ENCODE measurements around the gene INTS14.
"Not testable (repeated sequence)": the region's sequence is repeated elsewhere in the genome, so short reads cannot be mapped to it uniquely, and the experiment has no call there.

The INTS14 gene

DNA sequence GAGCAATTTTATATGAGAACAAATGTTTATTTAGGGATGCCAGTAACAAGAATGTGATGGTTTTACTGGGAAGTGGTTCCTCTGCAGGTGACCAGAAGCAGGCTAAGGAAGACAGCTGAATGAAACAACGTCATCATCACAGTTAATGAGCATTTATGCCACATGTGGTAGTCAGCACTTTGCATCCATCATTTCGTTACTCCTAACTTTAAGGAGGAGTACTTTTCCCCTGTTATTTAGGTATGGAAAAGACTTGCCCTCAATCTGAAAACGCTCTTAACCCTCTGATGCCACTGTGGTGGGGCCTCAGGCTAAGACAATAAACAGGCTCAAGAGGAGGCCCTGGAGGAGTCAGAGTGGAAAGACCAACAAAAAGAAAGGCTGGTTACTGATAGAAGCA, 31.2 kb downstream of the INTS14 start:
- DNase-seq = no peak

DNA sequence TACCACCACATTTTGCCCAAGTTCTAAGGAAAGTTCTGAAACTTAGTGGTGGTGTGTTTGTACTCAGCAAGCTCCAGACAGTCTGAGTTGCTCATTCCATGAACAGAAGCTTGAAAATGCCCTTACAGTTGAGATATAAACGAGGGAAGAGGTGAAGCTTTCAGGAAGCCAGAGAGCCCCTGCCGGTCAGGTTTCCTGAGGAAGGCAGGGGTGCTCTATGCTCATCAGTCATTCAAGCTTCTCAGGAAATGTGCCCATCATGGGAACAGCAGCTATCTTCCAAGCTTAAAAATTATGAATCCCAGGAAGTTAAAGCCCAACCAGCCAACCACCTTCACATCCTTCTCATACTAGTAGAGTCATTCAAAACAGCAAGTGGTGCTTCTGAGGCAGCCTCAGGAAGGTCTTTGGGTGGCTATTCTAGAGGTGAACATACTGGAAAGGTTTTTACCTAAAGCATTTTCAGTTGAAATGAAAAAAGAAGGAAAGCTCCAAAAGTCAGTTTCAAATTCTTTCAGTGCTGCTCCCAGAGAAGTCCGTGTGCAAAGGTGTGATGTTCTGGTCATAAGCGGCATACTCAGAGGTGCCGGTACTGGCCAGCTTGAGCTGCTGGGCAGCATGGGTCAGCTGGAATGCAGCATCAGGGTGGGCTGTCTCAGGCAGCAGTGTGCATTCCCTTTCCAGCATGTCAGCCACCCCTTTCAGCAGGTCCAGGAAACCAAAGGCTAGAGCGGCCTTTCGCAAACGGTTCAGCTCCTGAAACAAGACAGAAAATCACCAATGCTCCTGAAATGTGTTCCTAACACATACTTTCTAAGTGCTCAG, 31.8 kb downstream of the INTS14 start:
- DNase-seq = no peak

DNA sequence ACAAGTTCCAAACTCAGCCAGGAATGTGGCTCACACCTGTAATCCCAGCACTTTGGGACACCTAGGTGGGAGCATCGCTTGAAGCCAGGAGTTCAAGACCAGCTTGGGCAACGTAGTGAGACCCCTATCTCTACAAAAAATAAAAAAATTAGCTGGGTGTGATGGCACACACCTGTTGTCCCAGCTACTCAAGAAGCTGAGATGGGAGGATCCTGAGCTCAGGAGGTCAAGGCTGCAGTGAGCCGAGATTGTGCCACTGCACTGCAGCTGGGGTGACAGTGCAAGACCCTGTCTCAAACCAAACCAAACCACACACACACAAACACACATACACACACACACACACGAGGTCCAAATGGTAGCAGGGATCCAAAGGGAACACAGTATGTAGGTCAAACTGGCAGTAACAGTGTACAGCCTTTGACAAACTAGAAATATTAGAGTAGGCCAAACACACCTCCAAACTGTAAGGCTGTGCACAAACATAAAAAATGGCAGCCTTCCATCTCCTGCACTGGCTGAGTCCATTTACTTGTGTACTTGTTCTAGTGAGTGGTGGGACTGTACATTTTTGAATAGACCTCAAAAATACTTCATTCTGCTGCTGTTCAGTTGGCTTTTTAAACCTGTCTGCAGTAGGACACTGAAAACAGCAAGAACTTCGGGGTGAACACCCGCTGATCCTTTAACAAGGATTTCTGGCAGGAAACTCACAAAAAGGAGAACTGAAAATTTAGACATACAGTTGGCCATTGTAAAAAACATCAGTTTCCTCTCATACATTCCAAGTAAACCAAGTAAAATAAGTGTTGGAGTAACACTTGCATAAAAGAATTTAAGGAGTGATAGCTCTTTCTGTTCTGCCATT, 33.6 kb downstream of the INTS14 start:
- DNase-seq = no peak

DNA sequence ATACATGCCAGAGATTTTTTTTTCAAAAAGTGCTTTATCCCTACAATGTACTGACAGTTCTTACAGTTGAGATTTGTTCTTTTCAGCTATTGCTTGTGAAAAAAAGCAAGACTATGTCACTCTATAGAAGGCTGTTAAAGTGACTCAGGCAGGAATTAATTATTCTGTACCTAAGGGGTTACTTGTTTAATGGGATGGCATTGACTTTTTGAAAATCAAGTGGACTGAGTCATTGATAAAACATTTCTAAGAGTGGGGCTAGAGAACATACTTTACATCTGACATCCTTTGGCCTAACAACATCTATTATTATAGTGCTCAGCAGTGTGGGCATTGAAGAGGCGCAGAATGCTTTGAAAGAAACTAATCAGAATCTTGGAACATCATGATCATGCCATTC, 34.3 kb downstream of the INTS14 start:
- DNase-seq = no peak

DNA sequence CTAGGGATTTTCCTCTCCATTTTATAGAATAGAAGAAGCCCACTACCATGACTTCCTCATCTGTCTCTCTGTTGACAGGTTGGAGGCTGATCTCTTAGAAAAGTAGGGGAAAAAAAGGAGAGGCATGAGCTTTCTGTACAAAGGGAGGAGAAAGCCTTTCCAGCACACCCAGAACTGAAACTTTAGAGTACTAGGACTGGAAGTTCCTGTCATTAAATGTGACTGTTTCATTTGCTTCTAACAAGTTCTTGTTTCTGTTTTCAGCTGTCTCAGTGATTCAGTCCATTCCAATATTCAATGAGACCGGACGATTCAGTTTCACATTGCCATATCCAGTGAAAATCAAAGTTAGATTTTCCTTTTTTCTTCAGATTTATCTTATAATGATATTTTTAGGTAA, 39.0 kb downstream of the INTS14 start:
- peak in 2 of 58 donors; percentile 12 to 28 for DNase-seq

DNA sequence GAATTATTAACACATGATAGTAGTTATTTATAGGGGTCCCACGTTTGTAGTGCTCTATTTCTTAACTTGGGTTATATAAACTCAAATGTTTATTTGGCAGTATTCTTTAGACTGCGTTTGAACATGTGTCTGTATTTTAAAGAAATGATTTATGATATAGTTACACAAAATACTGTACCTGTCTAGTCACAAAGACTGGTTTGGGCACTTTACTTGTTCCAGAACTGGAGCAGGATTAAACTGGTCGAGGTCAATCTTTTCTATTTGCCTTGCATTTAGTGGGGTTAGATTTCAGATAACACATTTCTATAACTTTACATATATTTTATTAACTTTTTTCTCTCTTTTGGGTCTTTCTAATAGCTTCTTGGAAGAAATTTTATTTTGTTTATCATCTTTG, 41.2 kb downstream of the INTS14 start:
- no peak for DNase-seq

DNA sequence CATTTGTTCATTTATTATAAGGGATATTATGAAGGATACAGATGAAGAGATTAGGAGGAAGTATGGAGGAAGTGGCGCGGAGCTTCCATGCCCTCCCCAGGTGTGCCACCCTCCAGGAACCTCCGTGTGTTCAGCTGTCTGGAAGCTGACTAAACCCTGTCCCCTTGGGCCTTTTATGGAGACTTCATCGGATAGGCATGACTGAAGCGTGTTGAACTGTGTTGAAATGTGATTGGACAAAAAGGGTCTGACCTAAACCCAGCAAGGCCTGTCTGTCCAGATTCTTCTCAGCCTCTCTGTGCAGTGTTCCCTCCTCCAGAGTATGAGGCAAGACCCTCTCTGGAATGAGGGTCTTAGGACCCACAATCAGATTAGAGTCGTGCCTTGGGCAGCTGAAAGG, 49.0 kb downstream of the INTS14 start:
- DNase-seq = no peak

DNA sequence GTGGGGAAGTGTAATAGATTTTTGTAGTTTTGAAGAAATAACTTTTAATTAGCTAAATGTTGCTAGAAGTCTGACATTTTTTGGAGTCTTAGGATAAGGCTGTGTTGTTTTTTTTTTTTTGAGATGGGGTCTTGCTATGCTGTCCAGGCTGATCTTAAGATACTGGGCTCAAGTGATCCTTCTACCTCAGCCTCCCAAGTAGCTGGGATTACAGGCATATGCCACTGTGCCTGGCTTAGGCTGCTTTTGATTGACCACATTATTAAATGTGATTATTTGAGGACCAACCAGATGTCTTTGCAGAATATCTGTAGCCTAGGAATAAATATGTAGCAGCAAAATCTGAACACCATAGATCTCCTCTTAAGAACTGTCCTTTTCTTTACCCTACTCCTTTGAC, 51.0 kb downstream of the INTS14 start:
- no peak for DNase-seq

DNA sequence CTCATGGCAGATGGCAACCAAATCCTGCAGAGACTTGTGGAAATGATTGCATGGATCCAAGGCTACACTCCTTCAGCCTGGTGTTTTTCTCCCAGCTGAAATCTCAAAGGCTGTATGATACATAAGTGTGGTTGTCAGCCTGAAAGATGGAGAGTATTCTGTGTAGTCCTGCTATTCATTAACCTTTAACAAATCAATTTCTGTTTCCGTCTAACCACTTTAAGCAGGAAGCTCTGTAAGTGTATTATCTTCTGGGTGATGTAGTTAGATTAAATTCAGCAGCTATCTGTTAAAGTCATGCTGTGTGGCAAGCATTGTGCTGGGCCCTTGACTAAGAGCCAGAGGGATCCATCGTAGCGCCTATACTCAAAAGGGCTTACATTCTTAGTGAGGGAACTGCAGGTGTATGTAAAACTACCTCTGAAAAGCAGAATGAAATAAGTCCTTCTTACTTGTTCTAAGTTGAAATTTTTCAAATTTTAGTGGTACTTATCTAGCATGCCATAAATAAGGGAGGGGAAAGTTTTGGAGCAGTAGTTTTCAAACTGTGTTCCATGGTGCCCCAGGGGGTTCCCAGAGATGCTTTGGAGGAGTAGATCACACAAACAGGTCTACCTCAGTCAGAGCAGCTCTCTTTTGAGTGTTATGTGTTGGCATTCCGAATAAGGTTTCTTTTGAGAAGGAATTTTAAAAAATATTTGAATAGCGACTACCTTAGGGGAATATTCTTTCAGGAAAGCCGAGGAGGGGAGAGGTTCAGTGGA, 51.8 kb downstream of the INTS14 start:
- no peak for DNase-seq

DNA sequence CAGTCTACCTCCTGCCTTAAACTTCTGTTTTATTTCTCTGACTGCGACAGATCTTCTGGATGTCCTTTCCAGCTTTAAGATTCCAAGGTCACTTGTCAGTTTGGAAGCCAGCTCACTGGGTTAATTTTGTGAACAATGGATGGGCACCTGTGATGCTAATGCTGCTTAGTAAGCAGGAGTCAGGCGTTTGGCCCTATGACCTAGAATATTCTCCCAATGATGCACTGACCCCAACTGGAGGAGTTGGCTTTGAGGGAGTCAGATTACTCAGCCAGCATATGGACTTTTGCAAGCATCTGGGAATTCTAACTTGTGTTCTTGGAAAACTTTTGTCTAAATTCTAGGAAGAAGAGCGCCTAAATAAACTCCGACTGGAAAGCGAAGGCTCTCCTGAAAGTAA, 52.6 kb downstream of the INTS14 start:
- DNase-seq = no peak

DNA sequence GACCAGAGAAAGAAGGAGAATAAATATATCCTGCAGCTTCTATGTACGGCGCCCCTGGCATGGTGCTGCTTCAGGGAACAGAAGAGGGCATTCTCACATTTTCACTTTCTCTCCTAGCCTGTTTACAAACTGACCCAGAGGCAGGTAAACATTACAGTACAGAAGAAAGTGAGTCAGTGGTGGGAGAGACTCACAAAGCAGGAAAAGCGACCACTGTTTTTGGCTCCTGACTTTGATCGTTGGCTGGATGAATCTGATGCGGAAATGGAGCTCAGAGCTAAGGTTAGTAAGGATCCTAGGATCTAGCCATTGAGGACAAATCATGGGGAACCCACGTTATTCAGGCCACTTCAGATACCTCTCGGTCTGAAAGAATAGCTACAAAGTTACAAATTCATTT, 54.3 kb downstream of the INTS14 start:
- DNase-seq = no peak

DNA sequence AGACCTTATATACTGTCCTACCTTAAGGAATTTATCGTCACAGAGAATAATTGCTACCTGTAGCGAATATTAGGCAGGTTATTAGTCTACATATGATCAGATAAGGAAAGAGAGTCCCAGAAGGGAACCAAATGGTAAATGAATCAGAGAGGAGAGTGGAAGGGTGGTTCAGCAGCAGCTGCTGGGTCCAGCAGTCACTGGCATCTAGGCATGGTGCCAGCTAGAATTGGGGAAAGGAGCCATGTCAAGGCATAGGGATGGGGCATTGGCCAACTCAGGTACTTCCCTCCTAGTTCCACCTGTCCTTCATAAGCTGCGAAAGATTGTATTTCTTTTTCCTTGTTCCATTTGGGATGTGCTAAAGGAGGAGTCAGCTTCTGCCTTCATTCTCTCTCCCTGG, 57.2 kb downstream of the INTS14 start:
- no peak for DNase-seq

DNA sequence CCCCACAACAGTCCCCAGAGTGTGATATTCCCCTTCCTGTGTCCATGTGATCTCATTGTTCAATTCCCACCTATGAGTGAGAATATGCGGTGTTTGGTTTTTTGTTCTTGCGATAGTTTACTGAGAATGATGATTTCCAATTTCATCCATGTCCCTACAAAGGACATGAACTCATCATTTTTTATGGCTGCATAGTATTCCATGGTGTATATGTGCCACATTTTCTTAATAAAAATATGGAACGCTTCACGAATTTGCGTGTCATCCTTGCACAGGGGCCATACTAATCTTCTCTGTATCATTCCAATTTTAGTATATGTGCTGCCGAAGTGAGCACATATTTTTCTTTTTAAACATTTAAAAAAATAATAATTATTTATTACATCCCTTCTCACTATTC, 58.1 kb downstream of the INTS14 start:
- DNase-seq = not testable (repeated sequence)

DNA sequence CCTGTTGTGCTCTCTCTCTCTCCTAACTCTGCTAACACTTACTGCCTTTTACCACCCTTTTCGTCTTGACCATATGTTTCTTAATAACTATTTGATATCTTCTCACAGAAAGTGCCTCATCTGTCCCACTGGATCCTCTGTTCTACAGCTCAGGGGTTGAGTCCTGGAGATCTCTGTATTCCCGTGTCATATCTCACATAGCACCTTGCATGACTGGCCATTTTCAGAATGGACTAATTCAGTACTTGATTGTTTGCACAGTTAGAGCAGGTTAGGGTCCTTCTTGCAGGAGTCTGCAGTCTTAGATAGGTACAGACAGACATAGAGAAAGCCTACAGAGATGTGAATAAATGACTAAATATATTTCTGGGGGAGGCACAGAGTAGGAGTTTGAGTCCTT, 59.7 kb downstream of the INTS14 start:
- no peak for DNase-seq

DNA sequence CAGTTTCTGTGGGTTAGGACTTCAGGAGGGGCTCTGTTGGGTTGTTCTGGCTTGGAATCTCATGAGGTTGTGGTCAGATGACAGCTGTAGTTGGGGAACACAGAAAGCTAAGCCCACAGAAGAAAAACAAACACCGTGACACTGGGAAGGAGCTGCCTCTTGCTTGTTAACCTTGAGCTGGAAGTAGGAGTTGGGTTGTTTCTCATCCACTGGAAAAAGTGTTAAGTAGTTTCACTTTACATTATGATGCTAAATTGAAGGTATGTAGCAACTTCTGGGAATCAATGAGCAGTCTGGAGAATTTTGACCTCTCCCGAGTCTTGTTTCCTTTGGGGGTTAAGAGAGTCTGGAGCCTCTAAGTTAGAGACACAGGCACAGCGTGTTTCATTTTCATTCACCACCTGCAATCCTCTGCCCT, 60.2 kb downstream of the INTS14 start:
- DNase-seq = no peak

DNA sequence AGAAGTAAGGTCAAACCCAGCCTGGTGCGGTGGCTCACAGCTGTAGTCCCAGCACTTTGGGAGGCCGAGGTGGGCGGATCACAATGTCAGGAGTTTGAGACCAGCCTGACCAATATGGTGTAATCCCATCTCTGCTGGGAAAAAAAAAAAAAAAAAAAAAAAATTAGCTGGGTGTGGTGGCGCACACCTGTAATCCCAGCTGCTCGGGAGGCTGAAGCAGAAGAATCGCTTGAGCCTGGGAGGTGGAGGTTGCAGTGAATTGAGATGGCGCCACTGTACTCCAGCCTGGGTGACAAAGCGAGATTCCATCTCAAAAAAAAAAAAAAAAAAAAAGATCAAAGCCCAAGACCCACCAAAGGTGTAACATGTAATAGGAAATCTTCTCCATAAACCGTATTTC, 61.6 kb downstream of the INTS14 start:
- DNase-seq = not testable (repeated sequence)

DNA sequence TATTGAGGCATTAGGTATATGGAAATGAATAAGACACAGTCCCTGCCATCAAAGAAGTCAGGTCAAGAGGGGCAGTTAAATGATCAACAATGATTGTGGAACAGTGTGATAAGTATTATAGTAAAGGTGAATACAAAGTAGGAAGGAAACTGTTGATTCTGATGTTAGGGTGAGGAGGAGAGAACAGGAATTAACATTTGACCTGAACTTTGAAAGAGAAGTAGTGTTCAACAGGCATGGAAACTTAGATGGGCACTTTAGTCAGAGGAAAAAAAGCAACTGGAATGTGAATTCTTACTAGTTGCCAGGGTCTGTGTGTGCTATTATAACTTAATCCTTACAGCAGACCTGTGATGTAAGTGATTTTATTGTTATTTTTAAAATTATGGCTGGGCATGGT, 63.1 kb downstream of the INTS14 start:
- DNase-seq = no peak

DNA sequence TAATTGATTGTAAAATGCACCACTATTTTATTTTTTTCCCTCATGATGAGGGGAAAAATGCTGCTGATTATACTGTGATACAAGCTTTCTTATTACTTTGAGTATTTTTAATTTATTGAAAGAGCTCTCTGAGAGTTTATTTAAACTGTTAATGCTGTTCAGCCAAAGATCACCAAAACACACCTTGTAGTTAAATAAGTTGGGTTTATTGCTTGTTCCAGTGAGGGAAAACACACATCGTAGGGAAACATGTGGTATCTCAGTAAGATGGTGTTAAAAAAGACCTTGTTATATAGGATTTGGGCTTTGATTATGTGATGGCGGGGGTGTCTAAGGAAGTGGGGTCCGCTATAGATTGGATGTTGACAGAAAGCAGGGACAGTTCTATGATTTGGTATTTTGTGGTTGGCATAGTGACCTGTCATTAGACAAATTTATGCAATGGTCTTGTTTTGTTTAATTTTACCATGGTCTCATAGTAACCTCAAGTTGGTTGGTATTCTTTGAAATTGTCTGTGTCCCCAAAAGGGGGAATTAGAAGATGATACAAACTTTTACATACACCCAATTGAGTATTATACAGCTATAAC, 69.6 kb downstream of the INTS14 start:
- no peak for DNase-seq

DNA sequence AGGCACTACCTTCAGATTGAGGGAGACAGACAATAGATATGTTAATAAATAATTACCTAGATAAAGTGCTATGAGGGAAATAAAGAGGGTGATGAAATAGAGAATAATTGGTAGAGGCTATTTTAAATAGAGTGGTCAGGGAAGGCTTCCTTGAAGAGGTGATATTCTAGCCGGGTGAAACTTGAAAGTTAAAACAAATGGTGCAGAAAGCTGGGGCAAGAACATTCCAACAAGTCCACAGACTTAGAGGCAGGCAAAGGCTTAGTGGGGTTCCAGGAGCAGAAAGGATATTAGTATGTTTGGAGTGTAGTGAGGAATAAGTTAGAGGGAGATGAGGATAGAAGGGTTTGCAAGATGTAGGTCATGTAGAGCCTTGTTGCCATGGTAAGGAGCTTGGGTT, 70.6 kb downstream of the INTS14 start:
- no peak for DNase-seq

DNA sequence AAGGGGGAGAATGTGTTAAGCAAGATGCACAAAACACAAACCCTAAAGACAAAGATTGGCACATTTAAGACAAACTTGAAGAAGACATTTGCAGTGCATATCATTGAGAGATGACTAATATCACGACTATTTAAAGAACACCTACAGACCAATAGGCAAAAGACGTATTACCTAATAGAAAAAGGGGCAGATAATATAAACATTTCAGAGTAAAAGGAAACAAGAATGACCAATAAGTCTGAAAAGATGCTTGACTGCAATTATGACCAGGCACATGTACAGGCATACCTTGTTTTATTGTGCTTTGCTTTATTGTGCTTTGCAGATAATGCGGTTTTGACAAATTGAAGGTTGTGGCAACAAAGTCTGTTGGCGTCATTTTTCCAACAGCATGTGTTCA, 75.7 kb downstream of the INTS14 start:
- no peak for DNase-seq

DNA sequence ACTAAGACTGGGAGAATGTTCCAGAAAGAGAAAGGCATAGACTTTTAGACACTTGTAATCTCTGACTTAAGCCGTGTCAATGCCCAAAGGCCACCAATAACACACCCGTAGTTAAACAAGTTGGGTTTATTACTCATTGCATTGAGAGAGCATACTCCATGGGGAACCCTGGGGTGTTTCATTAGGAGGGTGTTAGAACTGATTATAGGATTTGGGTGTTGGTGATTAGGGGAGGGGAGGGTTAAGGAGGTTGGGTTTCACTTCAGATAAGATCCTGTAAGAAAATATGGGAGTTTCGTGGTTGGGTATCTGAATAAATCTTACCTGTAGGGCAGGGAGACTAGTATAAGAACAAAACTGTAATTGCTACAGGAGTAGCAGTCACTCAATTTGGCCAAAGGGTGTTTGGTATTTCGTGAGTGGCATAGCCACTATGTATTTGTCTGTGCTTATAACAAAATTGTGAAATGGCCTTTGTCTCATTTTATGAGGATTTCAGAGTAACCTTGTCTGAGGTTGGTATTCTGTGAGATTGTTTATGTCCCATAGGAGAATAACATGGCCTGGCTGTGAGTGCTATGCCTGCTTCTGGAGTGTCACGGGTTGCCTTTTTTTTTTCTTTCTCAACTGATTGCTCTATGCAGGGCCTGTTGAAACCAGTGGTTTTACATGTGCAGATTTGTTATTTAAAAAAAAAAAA, 77.7 kb downstream of the INTS14 start:
- no peak for DNase-seq
